IPS DF 4.7 (cell line): Measurements from ENCODE around the gene SULT1C4.
"Not testable (repeated sequence)": the region's sequence is repeated elsewhere in the genome, so short reads cannot be mapped to it uniquely, and the experiment has no call there.

ENCODE experiments used
- DNase-seq: peaks from one replicate; pipeline ENCODE4 v3.0.0-alpha.2; 2013; ENCODE audit warnings: low spot score; ENCODE audit errors: extremely low read depth

The SULT1C4 gene

DNA sequence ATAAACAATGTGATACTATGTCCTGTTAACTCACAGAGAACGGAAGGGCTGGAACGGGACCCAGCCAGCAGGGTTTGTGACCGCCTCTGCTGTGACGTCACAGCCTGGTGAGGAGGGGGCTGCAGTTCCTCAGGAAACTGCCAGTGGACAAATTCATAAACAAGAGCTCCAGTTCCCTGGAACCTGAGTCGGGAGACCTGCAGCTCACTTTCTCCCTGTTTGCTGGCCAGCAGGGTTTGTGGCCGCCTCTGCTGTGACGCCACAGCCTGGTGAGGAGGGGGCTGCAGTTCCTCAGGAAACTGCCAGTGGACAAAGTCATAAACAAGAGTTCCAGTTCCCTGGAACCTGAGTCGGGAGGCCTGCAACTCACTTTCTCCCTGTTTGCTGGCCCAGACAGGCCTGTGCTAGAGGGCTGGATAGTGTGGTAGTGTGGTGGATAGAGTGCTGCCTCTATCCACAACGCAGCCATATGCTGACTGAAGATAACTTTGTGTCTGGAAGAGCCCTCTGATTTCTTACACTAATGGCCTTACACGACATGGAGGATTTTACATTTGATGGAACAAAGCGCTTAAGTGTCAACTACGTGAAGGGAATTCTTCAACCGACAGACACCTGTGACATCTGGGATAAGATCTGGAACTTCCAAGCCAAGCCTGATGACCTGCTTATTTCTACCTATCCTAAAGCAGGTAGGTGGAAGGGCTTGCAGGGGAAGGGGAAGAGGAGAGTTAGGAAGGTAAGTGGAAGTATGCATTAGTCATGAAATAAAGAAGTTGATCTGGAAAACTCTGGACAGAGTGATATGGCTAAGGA lies at the start of gene SULT1C4:
Gene SULT1C4, plus strand, starts transcription at position 140 of the 816 bp plus-strand sequence. Its CDS starts 384 bp downstream, at position 524.
- DNase-seq: no peak

DNA sequence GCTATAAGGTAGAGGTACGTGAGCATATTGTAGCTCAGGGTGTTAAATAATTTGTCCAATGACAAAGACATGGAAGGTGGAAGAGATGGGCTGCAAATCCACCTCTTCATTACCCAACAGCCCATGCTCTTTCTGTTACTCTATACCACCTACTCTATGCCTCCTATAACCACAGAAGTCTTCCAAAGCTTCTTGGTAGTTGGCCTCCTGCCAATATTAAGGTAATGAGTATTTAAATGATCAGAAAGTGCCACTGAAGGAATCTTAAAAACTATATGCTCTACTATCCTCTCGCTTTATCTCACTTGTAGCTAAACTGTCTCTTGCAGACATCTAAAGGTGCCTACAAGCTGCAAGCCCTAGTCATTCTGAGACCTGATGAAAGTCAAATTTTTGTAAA lies 48.0 kb upstream of the SULT1C4 start:
- no peak for DNase-seq

DNA sequence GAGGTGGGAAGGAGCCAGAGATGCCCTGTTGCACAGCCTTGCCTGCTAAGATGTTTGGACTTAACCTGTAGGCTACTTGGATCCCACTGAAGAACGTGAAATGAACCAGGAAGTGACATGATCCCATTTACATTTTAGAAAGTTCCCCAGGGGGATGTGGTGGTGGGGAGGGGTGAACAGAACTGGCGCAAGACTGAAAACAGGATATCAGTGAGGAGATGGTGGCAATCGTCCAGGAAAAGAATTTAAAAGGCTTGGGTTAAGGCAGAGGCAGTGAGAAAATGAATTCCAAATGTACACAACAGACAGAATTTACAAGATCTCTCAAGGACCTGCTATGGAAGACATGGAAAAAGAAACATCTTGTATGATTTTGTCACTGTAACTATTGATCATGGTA lies 46.8 kb upstream of the SULT1C4 start:
- no peak for DNase-seq

DNA sequence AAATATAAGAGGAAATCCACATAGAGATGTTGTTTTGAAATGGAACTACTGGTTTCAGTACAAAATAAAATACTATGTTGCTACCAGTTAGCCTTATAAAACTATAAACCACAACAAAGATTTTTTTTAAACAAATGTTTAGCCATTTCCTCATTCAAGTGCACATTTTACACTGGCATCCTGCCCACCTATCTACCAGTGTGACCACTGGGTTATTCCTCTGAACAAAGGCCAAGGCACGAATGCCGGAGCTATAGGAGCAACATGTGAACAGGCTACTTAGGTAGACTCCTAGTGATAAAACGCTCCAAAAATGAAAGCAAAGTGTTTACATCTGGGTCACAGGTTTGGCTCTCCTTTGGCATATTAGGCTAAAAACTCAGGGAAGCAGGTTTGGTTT lies 31.8 kb upstream of the SULT1C4 start:
- DNase-seq: no peak

DNA sequence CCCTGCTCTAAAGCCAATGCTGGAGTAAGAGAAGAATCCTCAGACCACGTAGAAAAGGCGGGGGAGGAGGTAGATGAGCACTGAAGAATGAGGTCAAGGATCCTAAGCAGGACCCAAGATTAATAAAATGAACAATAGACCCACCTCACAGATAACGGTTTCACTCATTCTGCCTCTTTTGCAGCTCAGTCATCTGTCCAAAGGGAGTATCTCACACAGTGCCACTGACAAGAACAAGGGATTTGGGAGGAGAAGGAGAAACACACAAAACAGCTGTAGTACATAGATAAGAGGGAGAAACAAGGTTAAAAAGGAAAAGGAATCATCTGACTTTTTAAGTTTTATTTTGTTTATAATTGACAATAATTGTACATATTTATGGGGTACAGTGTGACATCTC lies 30.9 kb upstream of the SULT1C4 start:
- no peak for DNase-seq

DNA sequence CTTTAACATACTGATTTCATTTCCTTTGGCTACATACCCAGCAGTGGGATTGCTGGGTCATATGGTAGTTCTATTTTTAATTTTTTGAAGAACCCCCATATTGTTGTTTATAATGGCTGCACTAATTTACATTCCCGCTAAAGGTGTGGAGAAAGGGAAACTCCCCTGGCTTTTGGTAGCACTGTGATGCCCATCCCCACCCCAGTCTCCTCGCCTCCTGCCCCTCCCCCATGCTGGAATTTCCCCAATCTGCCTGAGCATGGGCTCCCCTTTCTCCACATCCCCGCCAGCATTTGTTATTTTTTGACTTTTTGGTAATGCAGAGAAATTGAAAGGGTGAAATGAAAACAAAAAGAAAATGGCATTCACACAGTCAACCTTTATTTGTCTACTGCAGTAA lies 30.0 kb upstream of the SULT1C4 start:
- DNase-seq: no peak

DNA sequence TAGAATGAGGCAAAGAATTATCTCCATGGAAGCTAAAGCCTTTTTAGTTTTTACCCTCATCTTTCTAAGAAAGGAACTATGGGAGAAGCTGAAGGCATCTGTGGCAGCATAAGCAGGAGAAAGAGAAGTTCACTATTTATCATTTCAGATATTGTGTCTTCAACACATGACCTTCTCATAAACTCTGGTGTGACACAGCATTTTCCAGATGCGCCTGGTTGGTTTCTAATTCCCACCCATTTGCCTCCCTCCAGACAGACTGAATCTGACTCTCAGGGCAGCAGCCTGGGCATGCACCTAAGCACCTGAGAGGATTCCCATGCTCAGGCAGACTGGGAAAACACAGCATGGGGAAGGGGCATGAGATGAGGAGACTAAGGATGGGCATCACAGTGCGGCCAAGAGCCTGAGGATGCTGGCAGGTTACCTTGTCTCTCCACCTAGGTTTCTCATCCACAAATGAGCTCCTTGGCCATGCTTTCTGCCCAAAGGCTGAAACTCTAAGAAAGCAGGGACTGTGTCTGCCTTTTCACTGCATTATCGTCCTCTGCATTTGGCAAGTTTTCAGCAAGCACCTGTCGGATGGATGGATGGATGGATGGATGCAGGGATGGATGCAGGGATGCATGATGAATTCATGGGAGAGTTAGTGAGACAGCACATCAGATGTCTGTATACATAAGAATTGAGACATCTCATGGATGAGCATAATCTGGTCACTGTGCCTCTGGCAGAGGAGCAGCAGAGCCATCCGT lies 28.8 kb upstream of the SULT1C4 start:
- no peak for DNase-seq

DNA sequence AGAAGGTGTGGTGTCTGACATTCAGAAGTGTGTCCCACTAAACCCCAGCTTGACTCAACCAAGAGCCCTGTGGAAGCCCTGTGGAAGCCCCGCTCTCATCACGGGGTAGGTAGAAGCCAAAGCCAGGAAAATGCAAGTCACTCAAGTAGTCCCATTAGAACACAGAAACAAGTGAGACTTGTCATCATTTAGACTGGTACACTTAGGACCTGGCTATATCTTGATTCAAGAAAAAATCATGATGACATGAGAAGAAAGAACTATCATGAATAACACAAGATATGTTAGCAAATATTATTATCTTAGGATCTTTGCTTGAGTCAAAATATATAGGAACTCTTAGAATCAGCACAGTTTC lies 28.2 kb upstream of the SULT1C4 start:
- DNase-seq: no peak

DNA sequence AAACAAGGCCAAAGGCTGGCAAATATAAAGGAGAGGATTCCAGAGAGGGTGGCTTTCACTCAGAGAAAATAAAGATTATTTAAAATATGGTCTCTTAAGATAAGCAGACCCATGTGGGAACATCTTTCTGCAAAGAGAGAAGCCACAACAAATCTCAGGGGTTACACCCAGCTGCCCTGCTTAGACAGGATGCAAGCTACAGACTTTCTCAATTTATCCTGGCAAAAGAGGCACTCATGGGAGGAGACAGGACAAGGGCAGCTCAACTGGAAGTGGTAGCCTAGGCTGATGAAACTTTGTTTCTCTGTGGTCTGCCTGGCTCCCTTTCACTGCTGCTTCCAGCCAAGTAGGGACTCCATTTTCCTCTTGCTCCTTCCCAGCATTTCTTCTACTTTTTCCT lies 25.9 kb upstream of the SULT1C4 start:
- DNase-seq: no peak

DNA sequence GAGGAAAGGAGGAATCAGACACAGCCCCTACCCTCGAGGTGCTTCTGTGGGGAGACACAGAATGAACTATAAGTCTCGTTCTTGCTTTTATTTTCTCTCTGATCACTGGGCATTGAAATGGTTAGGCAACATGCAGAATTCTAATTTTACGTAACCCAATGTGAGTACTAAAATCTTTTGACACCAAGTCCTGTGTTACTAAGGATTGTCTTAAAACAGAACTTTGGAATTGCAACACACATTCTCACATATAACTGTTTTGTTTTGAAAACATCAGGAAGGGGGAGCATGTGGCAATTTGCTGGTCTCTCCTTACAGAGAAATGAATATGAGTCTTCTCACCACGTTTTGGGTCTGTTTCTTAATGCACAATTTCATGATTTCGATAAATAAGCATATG lies 23.6 kb upstream of the SULT1C4 start:
- DNase-seq: no peak

DNA sequence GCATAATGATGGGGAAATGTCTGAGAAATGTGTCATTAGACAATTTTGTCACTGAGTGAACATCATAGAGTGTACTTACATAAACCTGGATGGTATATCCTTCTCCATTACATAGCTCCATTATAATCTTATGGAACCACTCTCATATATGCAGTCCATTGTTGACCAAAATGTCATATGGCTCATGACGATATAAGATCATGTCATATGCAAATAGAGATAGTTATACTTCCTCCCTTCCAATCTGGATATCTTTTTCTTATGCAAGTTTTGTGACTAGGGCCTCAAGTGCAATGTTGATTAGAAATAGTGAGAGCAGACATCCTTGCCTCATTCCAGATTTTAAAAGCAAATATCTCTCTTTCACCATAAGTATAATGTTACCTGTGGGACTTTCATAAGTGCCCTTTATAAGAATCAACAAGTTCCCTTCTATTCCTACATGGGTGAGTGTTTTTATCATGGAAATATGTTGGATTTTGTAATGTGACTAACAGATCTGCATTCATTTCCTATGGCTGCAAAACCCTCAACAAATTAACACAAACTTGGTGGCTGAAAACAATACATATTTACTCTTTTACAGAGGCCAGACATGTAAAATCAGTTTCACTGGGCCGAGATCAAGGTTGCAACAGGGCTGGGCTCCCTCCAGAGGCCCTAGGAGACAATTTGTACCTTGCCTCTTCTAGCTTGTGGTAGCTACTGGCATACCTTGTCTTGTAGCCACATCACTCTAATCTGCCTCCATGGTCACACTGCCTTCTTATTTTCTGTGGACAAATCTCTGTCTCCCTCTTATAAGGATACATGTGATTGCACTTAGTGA lies 21.6 kb upstream of the SULT1C4 start:
- DNase-seq: no peak

DNA sequence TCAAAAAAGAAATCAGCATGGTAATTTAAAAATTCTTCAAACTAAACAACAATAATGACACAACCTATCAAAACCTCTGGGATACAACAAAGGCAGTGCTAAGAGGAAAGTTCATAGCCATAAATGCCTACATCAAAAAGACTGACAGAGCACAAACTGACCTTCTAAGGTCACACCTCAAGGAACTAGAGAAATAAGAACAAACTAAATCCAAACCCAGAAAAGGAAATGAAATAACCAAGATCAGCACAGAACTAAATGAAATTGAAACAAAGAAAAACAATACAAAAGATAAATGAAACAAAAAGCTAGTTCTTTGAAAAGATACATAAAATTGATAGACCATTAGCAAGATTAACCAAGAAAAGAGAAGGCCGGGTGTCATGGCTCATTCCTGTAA lies 18.4 kb upstream of the SULT1C4 start:
- DNase-seq: not testable (repeated sequence)

DNA sequence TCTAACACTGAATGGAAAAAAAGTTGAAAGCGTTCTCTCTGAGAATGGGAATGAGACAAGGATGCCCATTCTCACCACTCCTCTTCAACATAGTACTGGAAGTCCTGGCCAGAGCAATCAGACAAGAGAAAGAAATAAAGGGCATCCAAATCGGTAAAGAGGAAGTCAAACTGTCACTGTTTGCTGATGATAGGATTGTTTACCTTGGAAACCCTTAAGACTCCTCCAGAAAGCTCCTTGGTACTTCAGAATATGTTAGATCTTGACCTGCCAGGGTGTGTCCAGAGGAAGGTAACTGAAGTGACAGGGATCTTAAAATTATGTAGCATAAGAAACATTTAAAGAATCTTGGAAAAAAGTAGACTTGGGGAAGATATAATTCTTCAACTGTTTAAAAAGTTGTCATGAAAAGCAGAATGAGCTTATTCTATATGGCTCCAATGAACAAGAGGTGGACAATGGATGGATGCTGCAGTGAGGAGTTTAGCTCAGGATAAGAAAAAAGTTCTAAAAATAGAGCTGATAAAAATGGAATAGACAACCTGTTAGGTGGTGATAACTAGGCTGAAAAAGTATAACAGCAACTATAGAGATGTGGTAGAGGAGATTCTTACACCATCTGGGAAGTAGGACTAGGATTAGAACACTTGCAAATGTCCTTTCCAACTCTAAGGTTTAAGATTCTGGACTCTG lies 16.8 kb upstream of the SULT1C4 start:
- DNase-seq: no peak

DNA sequence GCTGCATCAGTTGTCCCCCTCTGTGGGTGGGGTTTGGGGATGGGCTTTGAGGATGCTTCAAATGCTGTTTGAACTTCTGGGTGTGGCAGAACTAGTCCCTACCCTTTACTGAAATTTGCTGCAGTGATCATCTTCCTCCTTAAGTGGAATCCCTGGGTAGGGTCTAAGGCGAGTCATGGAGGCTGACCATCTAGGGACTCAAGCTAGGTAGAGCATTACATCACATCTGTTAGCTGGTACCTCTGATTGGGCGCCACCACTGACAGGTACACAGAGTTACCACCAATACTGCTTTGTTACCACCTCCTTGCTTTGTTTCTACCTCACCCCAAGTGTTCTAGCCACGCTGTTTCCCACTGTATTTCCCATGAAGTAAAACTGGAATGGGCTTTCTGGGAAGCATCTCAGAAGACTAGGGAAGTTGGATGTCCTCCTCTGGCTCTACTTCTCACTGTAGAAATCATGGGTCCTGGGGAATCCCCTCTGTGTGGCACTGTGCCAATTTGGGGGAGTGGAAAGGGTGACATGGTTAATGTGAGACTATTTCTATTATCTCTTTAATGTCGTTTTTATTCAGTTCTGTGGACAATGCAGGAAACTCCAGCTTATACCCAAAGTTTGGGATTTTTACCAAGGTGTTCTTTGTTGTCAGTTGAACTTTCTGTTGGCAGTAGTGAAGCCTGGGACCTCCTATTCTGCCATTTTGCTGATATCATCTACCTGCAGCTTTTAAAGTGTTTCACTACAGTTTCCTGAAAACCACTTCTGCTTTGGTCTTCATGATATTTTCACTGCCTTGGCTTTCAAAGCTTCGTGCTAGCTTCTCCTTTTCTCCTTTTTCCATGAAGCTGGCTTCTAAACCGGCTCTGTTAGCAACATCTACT lies 14.5 kb upstream of the SULT1C4 start:
- no peak for DNase-seq

DNA sequence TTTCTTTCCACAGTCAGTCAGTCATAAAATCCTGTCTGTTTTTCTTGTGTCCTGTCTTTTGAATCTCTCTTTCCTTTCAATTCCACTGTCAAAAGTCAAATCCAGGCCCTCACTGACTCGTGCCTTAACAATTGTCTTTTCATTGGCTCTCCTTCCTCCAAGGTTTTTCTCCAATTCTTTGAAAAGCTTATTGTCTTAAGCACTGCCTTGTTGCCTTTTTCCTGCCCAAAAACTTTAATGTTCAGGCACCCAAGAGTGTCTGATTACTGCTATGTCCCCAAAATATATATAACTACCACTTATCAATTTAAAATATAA lies 13.9 kb upstream of the SULT1C4 start:
- no peak for DNase-seq

DNA sequence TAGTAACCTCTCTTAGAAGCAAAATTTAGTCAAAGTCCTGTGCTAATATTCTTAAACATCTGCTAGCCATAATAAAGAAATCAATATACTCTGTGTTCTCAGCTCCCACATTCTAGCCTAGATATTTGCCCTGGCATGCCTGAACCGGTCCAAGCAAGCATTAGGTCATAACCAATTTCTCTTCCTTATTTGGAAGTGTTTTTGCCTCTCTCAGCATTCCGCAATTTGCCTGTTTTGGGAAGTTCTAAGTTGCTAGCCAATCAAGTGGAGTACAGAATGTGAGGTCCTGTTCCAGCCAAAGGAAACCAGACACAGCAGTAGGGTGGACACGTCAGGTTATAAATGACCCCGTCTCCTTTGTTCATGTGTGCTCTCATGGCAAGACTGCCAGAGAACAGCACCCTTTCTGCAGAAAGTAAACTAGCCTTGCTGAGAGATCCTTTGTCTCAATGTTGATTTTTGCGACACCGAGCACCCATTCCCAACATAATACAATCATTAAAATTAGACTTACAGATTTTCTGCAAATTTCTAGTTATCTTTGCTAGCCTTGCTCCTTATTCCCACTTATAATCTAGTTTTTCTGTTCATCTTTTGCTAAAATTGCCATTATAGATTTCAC lies 13.0 kb upstream of the SULT1C4 start:
- DNase-seq: no peak

DNA sequence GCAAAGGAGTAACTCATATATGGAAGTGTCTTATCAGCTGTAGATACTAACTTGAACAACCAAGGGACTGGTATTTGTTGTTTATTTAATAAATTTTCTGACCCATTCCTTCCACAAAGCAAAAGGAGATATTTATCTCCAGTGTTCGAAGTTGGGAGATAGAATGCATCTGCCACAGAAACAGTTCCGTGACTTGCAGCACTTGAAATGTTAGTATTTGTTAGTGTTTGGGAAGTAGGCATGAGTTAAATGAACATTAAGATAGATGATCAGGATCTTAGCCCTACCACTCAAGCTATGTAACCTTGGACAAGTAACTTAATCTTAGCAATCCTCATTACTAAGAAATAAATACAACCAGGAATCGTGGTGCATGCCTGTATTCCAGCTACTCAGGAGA lies 12.1 kb upstream of the SULT1C4 start:
- no peak for DNase-seq

DNA sequence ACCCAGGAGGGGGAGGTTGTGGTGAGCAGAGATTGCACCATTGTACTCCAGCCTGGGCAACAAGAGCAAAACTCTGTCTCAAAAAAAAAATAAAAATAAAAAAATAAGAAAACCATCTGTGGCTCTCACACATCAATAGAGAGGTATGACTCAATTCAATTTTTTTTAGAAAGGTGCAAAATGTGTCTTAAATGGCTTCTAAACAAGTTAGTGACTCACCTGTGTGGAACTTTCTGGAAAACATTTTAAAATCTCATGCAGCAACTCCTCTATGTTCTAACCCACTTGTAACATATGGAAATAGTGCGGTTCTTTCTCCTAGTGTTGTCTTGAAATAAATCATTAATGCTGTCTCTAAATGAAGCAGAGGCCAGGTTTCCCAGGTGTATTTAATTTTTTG lies 10.7 kb upstream of the SULT1C4 start:
- no peak for DNase-seq

DNA sequence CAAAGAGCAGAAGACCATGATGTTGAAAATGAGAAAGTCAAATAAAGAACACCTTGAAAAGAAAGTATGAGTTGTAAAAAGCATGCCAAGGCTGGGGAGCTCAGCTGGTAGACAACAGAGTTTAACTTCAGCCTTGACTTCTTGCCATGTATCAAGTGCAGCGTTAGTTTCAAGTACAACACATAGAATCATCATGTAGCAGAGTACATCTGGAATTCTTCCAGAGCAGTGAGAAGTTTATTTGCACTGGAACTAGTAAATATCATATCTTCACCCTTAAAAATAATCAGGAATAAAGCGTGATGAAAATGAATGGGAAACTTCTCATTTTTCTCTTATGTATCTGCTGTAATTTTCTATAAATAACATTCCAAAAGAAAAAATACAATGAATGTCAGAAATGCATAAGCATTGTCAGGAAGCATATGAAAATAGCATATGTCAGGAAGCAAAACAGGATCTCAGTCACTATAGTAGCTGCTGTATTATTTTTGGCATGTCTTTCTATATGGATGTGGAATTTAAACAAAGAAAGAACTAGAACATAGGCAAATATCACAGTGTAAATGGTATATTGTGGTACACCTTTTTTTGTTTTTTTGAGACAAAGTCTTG lies 10.1 kb upstream of the SULT1C4 start:
- no peak for DNase-seq

DNA sequence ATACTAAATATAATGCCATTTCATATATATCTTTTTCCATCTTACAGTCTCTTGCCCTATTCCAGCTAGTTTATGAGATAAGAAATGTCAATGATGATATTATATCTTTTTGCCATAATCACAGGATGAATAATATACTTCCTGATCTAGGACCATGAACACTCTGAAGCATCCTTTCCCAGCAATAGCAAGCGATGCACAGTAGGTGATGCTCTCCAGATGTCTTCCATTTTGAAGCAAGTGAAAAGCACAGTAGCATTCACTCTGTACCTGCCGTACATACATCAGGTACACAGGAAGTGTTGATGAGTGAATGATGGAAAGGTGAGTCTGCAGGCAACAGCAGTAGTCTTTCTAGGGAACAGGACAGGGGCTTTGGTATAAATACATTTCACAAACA lies 8.6 kb upstream of the SULT1C4 start:
- no peak for DNase-seq
